HG02588 (cell line): ENCODE measurements around the gene SCNN1A.

Source experiments
- ATAC-seq: cut with Tn5 transposase; IDR thresholded peaks from one replicate; pipeline ENCODE4 v1.9.1; 2021; ENCODE audit warnings: mild to moderate bottlenecking, moderate library complexity; ENCODE audit not compliant: unreplicated experiment

Gene SCNN1A

DNA sequence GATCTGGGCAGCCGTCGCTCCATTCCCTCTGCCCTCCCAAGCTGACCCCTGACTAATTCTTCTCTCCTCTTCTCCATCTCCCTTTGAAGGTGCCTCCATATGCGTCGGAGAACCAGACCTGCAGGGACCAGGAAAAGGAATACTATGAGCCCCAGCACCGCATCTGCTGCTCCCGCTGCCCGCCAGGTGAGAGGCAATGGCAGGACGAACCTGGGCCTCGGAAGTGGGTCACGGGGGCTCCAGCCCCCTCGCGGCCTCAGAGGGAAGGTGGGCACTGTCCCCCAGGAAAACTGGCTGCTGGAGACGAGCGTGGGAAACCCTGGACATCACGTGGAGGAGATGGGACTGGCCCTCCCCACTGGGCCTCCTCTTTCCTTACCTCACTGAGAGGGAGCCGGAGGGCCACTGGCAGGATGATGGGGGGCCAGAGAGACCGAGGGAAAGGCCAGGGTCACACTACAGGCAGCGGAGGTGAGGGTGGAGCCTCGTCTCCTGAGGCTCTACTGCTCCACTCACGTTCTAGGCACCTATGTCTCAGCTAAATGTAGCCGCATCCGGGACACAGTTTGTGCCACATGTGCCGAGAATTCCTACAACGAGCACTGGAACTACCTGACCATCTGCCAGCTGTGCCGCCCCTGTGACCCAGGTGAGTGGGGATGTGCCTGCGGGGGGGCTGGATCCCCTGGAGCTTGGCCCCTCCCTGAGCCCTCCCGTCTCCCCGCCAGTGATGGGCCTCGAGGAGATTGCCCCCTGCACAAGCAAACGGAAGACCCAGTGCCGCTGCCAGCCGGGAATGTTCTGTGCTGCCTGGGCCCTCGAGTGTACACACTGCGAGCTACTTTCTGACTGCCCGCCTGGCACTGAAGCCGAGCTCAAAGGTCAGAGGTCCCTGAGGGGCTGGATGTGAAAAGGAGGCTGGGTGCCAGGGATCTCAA lies 9.4 kb upstream of the SCNN1A start:
- no peak for ATAC-seq

DNA sequence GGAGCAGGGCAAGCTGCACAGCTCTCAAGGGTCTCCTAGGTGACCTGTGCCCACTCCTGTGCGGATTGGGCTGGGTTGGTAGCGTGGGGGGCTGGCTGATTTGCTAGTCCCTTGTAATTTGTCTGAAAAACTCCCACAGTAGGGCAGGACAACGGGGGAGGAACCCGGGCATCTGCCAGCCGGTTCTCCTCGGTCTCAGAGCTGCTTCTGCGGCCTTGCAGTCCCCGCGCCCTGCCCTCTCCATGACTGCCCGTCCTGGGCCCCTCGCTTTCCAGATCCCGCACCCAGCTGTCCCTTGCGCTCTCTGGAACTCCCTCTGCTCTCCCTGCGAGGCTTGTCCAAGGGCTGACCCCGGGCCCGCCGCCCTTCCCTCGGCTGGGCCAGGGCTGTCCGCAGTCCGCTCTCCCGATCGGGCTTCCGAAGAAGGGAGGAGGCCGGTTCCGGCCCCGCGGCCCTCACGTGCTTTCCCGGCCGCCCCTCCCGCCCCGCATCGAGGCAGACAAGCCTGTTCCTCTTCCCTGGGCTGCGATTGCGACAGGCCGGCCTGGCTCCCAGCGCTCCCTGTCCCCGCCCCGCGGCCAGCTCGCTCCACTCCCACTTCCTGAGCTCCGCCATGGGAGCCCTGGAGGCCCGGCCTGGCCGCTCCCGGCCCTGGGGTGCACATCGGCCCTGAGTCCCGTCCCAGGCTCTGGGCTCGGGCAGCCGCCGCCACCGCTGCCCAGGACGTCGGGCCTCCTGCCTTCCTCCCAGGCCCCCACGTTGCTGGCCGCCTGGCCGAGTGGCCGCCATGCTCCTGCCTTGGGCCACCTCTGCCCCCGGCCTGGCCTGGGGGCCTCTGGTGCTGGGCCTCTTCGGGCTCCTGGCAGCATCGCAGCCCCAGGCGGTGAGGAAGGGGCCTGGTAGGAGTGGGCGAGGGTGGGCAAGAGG lies 8.5 kb upstream of the SCNN1A start, which contains the start of gene LTBR:
TSS of gene LTBR (plus strand) at position 591 of the 927 bp plus-strand sequence. CDS start at position 788, 197 bp downstream.
- no peak for ATAC-seq

DNA sequence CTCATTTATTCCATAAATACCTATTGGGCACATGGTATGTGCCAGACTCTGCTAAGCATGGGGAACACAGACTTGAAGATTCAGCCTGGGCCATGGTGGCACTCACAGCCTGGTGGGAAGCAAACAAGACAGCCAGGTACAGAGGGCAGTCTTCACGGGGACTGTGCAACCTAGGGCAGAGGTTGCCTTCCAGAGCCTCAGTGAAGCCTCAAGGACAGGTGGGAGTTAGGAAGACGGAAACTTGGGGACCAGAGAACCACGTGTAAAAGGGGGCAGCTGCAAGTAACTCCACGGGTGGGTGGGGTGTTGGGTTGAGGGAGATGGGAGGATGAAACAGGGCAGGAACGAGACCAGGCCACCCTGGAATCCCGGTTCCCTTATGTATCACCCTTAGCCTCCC lies 7.6 kb upstream of the SCNN1A start:
- no peak for ATAC-seq

DNA sequence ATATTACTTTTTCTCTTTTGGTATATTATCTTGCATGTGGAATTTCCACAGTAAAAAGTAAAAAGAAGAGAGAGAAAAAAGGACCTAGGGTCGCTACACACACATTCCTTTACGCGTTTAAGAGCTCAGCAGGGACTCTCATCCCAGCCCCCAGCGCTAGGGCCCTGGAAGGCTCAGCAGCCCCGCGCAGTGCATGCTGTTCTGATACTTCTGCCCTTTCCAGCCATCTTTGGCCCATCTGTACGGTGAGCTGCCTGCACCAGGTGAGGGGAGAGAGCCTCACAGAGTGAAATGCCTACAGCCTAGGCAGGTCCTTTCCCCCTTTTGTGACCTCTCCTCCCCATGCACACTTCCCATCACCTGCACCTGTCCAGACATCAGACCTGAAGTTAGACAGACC lies 7.0 kb upstream of the SCNN1A start:
- ATAC-seq: no peak

DNA sequence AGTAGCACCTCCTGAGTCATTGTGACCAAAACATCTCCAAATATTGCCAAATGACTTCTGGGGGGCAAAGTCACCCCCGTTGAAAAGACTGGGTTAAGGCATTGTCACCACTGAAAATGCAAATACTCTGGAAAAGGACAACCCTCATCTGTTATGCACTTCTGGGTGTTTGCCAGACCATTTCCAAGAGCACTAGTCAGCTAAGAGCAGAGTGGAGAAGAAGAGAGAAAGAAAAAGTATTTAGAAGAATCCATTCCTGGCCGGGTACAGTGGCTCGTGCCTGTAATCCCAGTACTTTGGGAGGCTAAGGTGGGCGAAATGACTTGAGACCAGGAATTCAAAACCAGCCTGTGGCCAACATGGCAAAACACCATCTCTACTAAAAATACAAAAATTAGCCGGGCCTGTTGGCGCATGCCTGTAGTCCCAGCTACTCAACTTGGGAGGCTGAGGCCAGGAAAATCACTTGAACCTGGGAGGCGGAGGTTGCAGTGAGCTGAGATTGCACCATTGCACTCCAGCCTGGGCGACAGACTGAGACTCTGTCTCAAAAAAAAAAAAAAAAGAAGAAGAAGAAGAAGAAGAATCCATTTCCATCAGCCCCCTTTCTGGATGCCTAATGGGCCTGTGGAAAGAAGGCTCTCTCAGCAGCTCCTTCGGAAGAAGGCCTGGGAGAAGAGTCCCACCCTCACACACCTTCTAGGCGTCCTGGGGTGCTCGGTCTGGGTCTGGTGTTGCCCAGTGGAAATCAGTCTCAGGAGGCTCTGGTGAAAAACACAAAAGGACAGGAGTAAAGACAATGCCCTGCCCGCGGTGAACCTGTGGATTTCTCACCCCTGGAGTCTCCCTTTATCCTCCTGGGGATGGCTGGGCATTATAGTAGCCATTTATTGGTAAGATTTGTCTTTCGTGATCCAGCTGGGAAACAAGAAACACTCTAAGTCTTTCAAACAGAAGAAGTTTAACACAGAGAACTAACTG lies 5.1 kb upstream of the SCNN1A start:
- ATAC-seq: no peak

DNA sequence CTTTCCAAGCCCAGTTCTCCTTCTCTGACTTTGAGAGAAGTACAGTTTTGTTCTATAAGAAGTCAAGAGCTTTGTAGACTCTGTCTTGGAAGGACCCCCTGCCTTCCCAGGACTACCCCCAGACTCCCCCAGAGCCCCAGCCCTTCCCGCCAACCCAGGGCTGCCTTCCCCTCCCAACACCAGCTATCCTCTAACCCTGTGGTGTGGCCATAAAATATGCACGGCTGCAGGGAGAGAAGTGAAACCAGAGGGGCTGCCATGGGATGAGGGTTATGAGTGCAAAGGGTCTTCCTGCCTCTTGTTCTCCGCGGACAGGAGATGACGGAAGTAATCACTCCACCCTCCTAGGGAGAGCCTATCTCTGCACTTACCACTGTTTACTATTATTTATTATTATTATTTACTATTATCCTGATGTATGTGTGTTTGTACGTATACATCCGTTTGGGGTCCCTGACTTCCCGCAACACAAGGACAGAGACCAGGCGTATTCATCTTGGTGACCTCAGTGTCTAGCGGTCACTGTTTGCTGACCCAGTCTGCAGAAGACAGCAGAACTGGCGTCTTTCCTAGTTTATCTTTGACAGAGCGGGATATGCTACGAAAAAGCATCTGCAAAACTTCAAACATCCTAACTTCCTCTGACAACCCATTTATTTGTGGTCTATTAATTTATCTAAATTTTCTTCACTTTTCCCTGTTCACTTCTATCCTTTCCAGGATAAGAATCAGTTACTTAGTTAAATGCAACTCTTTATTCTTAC lies 3.5 kb upstream of the SCNN1A start:
- no peak for ATAC-seq

DNA sequence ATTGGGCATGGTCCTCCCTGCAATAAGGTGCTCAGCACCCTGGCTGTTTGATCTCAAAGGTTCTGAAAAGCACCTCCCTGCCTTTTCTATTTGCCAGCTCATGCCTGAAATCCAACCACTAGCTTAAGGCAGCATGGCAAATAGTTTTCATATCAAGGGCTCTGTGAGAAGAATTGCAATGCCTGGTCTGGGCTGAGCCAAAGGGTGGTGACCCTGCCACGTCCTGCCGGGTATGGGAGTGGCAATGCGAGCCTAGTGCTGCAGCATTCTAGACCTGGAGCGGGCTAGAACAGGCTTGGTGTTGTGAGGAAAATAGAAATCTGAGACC lies 2.3 kb upstream of the SCNN1A start:
- no peak for ATAC-seq

DNA sequence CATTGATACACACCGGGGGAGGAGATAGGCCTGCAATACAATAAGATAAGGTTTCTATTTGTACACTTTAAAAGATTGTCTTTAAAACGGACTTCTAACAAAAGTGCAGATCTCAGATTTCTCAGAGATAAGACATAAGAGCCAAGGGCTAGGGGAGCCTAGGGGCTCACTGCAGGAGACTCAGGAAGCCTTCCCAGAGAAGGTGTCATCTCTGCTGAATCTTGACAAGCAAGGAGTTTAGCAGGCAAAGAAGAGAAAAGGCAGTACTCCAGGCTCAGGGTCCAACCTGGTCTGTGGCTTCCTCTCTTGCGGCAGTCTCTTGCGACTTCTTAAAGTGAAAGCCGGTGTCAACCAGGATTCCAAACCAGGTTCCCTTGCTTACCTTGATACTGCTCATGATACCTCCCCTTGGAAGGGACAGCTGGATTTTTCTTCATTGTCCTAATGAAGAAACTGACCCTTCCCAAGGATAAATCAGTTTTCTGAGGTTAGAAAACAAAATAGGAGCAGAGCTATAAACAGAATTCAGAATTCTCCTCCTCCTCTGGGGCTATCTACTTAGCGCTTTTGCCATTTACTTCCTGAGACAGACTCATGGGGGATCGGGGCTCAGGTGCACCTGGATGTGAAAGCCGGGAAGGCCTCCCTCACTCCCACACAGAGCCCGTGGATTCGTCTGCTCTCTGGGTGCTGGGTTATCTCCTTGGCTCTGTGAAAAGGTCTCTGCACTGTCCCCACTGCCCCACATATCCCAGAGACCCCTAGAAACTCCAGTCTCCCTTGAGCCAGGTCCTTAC lies 1.7 kb upstream of the SCNN1A start:
- ATAC-seq: no peak

DNA sequence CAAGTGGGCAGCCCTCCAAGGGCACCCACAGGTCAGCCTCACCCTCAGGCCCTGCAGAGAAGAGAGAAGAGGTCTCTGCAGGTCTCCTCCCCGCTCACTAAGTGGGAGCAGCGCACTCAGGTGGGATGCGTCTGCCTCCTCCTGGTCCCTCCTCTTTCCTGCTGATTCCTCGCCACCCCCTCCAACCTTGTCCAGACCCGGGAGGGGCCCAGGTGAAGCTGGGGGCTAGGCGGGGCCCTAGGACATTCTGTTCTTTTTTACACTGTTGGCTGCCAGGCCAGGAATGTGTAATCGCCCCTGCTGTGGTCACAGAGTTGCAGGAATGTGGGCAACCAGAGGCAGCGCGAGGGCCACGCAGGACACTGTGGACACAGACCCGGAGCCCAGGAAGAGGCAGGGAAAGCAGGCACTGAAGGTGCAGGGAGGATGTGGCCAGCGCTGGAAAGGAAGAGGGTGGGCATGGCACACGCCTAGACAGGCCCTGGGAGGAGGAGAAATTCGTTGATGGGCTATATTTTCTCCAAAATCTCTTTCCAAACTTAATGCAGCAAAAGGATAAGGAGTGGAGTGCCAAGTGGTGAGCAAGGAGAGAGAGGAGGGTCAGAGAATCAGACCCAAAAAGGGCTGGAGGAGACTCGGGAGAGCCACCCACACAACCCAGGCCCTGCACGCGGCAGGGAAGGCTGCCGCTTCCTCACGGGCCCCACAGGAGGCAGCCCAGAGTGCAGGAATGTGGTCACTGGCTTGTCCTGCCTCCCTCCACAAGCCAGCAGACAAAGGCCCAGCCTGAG lies 911 bp upstream of the SCNN1A start:
- no peak for ATAC-seq

DNA sequence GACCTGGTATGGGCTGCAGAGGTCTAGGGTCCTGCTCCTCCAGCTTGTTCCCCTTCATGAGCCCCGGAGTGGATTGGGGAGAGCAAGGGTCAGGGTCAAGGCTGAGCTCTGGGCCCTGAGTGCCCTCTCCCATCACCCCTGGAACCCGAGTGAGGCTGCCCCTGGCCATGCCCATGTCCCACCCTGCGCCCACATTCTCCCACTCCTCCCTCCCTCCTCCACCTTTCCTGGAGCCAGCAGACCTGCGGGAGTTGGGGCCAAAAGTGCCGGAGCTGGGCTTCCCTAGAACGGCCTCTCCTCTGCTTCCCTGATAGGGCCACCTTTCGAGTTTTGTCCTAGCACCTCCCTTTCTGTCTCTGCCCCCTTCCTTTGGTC lies 590 bp downstream of the SCNN1A start:
- no peak for ATAC-seq

DNA sequence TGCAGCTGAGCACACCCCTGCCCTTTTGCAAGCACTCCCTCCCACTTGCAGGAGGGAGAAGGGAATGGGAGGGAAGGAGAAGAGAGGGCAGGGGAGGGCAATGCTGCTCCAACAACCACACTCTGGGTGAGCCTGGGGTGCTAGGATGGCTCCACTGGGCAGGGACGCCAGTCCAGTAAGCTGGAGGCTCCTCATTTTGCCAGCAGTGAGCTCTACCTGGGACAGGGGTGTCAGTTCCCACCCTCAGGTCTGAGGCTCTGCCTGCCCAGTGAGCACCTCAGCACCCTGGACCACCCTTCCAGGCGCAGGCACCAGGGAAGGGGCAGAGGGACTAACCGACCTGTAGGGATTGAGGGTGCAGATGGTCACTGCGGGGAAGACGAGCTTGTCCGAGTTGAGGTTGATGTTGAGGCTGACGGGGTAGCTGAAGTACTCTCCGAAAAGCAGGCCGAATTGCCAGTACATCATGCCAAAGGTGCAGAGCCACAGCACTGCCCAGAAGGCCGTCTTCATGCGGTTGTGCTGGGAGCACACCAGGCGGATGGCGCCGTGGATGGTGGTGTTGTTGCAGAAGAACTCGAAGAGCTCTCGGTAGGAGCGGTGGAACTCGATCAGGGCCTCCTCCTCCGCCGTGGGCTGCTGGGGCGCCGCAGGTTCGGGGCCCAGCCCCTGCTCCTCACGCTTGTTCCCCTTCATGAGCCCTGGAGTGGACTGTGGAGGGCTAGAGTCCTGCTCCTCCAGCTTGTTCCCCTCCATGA lies 1.2 kb downstream of the SCNN1A start:
- no peak for ATAC-seq

DNA sequence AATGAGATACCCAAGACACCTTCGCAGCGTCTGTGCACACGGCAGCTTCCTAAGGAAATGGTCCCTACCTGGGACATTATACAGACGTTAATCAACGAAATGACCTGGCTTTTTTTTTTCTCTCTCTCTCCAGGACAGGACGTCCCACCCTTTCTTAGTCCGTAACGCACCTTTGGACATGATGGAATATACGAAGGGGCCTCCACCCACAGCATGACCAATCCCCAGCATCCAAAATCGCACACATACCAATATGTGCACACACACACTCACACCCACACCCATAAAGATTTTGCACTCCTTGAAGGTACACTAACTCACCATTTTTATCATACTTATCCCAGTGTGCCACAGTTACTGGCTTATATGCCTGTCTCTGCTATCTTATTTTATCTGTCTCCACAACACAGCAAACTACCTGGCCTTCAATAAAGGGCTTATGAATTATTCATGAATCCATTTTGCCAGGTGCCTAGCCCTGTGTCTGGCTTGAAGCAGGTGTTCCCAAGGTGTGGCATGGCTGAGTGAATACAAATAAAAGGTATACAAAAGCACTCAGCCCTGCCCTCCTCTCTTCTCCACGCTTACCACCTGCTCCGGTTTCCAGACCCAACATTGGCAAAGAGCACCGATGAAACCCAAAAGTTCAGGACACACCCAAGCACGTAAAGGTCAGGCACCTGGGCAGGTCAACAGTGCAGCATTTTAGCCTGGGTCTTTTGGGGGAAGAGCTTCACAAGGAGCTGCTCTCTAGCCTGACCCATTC lies 2.2 kb downstream of the SCNN1A start:
- ATAC-seq: no peak

DNA sequence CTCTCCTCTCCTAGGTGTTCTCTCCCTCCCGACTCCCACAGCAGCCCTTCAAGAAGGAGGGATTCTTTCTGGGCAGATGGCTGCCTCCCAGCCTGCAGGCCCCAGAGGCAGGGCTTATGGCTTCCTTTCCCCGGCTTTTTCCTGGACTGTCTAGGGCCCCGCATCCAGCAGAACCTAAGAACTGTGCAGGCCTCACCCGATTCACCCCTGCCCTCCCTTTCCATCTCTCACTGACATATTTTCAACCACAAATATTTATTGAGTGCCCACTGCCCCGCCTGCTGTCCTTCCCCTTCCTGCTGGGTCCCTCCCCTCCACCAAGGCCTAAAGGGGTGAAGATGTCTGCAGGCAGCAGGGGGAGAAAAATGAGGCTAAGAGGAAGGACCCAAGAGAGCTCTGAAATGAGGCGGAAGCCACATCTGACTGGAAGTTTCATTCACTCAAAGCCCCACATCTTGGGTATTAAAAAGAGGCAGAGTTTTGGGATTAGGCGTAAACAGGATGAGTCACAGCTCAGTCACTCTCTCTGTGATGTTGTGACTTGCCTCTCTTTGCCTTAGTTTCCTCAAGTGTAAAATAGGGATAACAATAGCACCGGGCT lies 2.9 kb downstream of the SCNN1A start:
- no peak for ATAC-seq

DNA sequence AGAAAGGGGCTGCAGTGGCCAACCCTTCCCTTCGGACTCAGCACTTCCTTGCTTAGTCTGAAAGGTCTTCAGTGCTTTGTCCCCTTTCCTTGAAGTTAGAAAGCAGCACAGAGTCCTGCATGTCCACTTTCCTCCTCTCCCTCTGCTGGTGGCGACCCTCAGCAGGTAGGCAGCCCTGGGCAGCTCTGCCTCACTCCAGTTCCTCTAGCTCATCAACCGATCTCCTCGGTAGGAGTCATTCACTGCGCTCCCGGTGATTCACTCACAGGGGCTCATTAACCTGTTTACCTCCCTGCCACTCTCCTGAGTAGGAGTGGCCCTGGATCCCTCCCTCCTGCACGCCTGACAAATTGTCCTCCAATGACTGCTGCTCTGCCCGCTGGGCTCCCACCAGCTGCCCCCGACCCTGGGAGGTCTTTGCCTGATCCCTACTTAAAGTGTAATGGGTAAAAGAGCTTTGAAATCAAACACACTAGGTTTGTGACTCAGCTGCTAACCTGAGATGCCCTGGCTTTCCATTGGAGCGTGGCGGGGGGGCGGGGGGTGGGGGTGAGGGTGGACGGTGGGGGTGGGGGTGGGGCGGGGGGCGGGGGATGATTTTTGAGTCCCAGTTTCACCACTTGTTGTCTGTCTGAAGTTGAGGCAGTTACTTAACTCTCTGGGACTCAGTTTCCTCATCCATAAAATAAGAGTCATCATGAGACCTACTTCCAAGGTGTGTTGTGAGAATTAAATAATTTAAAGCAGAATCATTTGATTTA lies 4.2 kb downstream of the SCNN1A start:
- no peak for ATAC-seq

DNA sequence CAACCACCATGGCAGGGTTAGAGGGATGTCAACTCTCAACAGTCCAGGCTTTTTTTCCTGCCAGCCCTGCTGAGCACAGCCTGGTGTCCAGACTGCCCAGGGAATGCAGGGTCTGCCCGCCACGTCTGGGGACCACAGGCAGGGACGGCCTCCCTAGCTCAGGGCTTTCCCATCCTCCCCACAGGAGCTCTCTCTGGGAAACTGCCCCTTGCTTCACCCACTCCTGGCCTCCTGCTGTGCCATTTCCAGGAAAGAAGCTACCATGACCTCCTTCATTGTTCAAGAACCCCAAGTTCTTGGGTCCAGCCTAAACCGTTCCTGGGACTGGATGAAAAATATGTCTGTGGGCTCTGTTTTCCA lies 4.8 kb downstream of the SCNN1A start:
- ATAC-seq: no peak
